ENCODE data around the gene CFAP221.

The CFAP221 gene

GRCh38 chr2:119544075-119544938, at the start of gene CFAP221:
CFAP221 (plus strand) TSS chr2:119544449; CDS start chr2:119546132, 1,683 bp downstream.
- DNase-seq (ENCODE audit: low read depth in 2 of 2), result peak in 1 of 2 donors; percentile 45

GRCh38 chr2:119495948-119496347, 48.3 kb upstream of the CFAP221 start:
- DNase-seq (ENCODE audit: low read depth in 2 of 2), result no peak

GRCh38 chr2:119496682-119497081, 47.6 kb upstream of the CFAP221 start:
- DNase-seq (ENCODE audit: low read depth in 2 of 2), result no peak

GRCh38 chr2:119508756-119509155, 35.5 kb upstream of the CFAP221 start:
- DNase-seq (ENCODE audit: low read depth in 2 of 2), result no peak

- DNase-seq (ENCODE audit: low read depth in 2 of 2), result no peak
These were observed 32.3 kb upstream of the CFAP221 start for GRCh38 chr2:119511989-119512388.

- DNase-seq (ENCODE audit: low read depth in 2 of 2), result no peak
These were observed 31.3 kb upstream of the CFAP221 start for GRCh38 chr2:119512946-119513345.

- no peak for DNase-seq (ENCODE audit: low read depth in 2 of 2)
These were observed 30.4 kb upstream of the CFAP221 start for GRCh38 chr2:119513832-119514231.

- DNase-seq (ENCODE audit: low read depth in 2 of 2), result no peak
These were observed 28.1 kb upstream of the CFAP221 start for GRCh38 chr2:119516121-119516520.

GRCh38 chr2:119517433-119517832, 26.8 kb upstream of the CFAP221 start:
- DNase-seq (ENCODE audit: low read depth in 2 of 2), result peak in 1 of 2 donors; percentile 12

GRCh38 chr2:119518401-119519056, 25.7 kb upstream of the CFAP221 start:
- no peak for DNase-seq (ENCODE audit: low read depth in 2 of 2)

- no peak for DNase-seq (ENCODE audit: low read depth in 2 of 2)
These were observed 25.2 kb upstream of the CFAP221 start for GRCh38 chr2:119519057-119519408.

GRCh38 chr2:119520696-119521432, 23.4 kb upstream of the CFAP221 start:
- DNase-seq (ENCODE audit: low read depth in 2 of 2), result no peak

- DNase-seq (ENCODE audit: low read depth in 2 of 2), result no peak
These were observed 22.7 kb upstream of the CFAP221 start for GRCh38 chr2:119521433-119522050.

GRCh38 chr2:119522671-119523070, 21.6 kb upstream of the CFAP221 start:
- no peak for DNase-seq (ENCODE audit: low read depth in 2 of 2)

GRCh38 chr2:119523383-119523951, 20.8 kb upstream of the CFAP221 start:
- no peak for DNase-seq (ENCODE audit: low read depth in 2 of 2)

GRCh38 chr2:119523952-119524694, 20.1 kb upstream of the CFAP221 start, which contains the start of gene SCTR:
SCTR (minus strand) TSS chr2:119524483; CDS start chr2:119524226, 257 bp downstream.
- DNase-seq (ENCODE audit: low read depth in 2 of 2), result no peak

- DNase-seq (ENCODE audit: low read depth in 2 of 2), result no peak
These were observed 18.6 kb upstream of the CFAP221 start for GRCh38 chr2:119525614-119526013.

GRCh38 chr2:119527999-119528398, 16.2 kb upstream of the CFAP221 start:
- no peak for DNase-seq (ENCODE audit: low read depth in 2 of 2)

- no peak for DNase-seq (ENCODE audit: low read depth in 2 of 2)
These were observed 13.0 kb upstream of the CFAP221 start for GRCh38 chr2:119531292-119531691.

GRCh38 chr2:119533560-119533959, 10.7 kb upstream of the CFAP221 start:
- DNase-seq (ENCODE audit: low read depth in 2 of 2), result no peak

GRCh38 chr2:119536211-119536610, 8.0 kb upstream of the CFAP221 start:
- DNase-seq (ENCODE audit: low read depth in 2 of 2), result no peak
